ENCODE results near the gene FECH.

FECH gene

GRCh38 chr18:57635003-57635822 is 48.7 kb upstream of the FECH start:
- Histone ChIP-seq H3K4me1 (ENCODE audit: control insufficient read depth, insufficient read depth, low read length) (peaks cover 5% of the 10 kb centered on the region), H3K36me3 (ENCODE audit: control insufficient read depth in 2 of 2, insufficient read depth in 1 of 2, low read length in 2 of 2) (no peaks in the 10 kb centered on the region), H3K4me3 (ENCODE audit: low read depth, low read length) (no peak overlapping the region), H3K9me3 (ENCODE audit: control insufficient read depth, insufficient read depth, low read depth, low read length) (no peaks in the 10 kb centered on the region), H3K27ac (ENCODE audit: extremely low read depth, low read depth, low read length) (peak overlapping the region; percentile 56; the same call in 1 of the 2 replicates)
- POLR2A ChIA-PET = interaction anchor here (0.6 to 0.7 kb wide), 2 partner anchors 13 to 770 kb away, joined by 3 read pairs; partner anchors contain the start of gene NARS1
- CTCF ChIA-PET = interaction anchor here (0.5 to 0.9 kb wide), 3 partner anchors 9 to 247 kb away, joined by 4 to 11 read pairs (median 8); no protein-coding TSS in a partner anchor
- TF ChIP-seq ZNF501 (tag by site-specific recombination; IDR thresholded peaks at IDR 0.05) (0 out of 2 replicates have a peak, but pooled peaks have one; percentile 42), ZNF19 (tag by site-specific recombination; IDR thresholded peaks at IDR 0.05; ENCODE audit: low read depth) (no peak), ZNF473 (tag by site-specific recombination; IDR thresholded peaks at IDR 0.05) (no peak), ZBTB20 (tag by site-specific recombination; IDR thresholded peaks at IDR 0.05) (no peak), OVOL3 (tag by site-specific recombination; IDR thresholded peaks at IDR 0.05) (no peak), KLF8 (tag by site-specific recombination; IDR thresholded peaks at IDR 0.05) (no peak), ZBTB44 (tag by site-specific recombination; IDR thresholded peaks at IDR 0.05) (0 out of 2 replicates have a peak, but pooled peaks have one; percentile 5), PRDM6 (tag by site-specific recombination; IDR thresholded peaks at IDR 0.05) (peak; percentile 46), PRDM4 (tag by site-specific recombination; IDR thresholded peaks at IDR 0.05) (peak; percentile 68; the same call in 1 of the 2 replicates), ZBTB8A (tag by site-specific recombination; IDR thresholded peaks at IDR 0.05) (no peak), TRIM28 (IDR thresholded peaks at IDR 0.05; ENCODE audit: borderline replicate concordance, low read length) (no peak), PRDM10 (tag by site-specific recombination; IDR thresholded peaks at IDR 0.05) (peak; percentile 58), ZNF670 (tag by site-specific recombination; IDR thresholded peaks at IDR 0.05; ENCODE audit: low read depth) (no peak), ZNF571 (tag by site-specific recombination; IDR thresholded peaks at IDR 0.05) (no peak), ZNF837 (tag by site-specific recombination; IDR thresholded peaks at IDR 0.05) (no peak), ZXDB (tag by site-specific recombination; IDR thresholded peaks at IDR 0.05) (peak; percentile 39; the same call in 1 of the 2 replicates), ZNF561 (tag by site-specific recombination; IDR thresholded peaks at IDR 0.05; ENCODE audit: borderline replicate concordance) (no peak), HIC1 (tag by site-specific recombination; IDR thresholded peaks at IDR 0.05) (no peak), ZNF596 (tag by site-specific recombination; IDR thresholded peaks at IDR 0.05) (no peak), ZNF350 (tag by site-specific recombination; IDR thresholded peaks at IDR 0.05) (0 out of 2 replicates have a peak, but pooled peaks have one; percentile 49)
- TF ChIP-seq, protein P1, sequence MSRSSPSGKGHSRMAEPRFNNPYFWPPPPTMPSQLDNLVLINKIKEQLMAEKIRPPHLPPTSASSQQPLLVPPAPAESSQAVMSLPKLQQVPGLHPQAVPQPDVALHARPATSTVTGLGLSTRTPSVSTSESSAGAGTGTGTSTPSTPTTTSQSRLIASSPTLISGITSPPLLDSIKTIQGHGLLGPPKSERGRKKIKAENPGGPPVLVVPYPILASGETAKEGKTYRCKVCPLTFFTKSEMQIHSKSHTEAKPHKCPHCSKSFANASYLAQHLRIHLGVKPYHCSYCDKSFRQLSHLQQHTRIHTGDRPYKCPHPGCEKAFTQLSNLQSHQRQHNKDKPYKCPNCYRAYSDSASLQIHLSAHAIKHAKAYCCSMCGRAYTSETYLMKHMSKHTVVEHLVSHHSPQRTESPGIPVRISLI (tag by site-specific recombination; IDR thresholded peaks at IDR 0.05) = peak; percentile 71; the same call in 1 of the 2 replicates
